Thyroid gland (tissue), 4 donors: Measurements from ENCODE around the gene GGA2.

Experiments used
- CTCF ChIP-seq, 6 experiments: fragments of 200-600 bp in 3 of 6; fragments of 450-650 bp in 3 of 6; sonication (generic) in 3 of 6; IDR thresholded peaks; one replicate each; pipeline ENCODE4 v1.5.1; 2016 to 2019; ENCODE audit warnings: antibody characterized with exemption in 6 of 6, mild to moderate bottlenecking in 2 of 6, inconsistent platforms in 1 of 6, moderate library complexity in 1 of 6
- POLR2A ChIP-seq, 2 donors: fragments of 450-650 bp; IDR thresholded peaks; one replicate each; pipeline ENCODE4 v1.6.1; 2017; ENCODE audit warnings: antibody characterized with exemption in 2 of 2, mild to moderate bottlenecking in 2 of 2, moderate library complexity in 1 of 2

GRCh38 chr16:23420011-23420410 lies 90.3 kb downstream of the GGA2 start:
- TF ChIP-seq POLR2A (IDR thresholded peaks at IDR 0.05) (no peak), CTCF (IDR thresholded peaks at IDR 0.05) (no peak)
